Lower leg skin (tissue), 3 donors: Measurements from ENCODE around the gene STK38.

Source experiments
- CTCF ChIP-seq, 3 donors: fragments of 450-650 bp; IDR thresholded peaks; one replicate each; pipeline ENCODE4 v1.5.1; 2016; ENCODE audit warnings: antibody characterized with exemption in 3 of 3, mild to moderate bottlenecking in 3 of 3, moderate library complexity in 2 of 3
- POLR2A ChIP-seq, 2 donors: fragments of 450-650 bp; IDR thresholded peaks; one replicate each; pipeline ENCODE4 v1.6.1; 2016 to 2017; ENCODE audit warnings: antibody characterized with exemption in 2 of 2, mild to moderate bottlenecking in 1 of 2, moderate library complexity in 1 of 2

GRCh38 chr6:36581716-36582115 is 34.4 kb upstream of the STK38 start:
- TF ChIP-seq CTCF (IDR thresholded peaks at IDR 0.05) (no peak), POLR2A (IDR thresholded peaks at IDR 0.05) (no peak)
